ENCODE data around the gene COPZ1. TPM values are rescaled to one million over a fixed set of nuclear protein-coding genes. Genes with fewer than 3 reads are reported as not detected.

COPZ1 gene
- 60.5 and 133 TPM in 2 replicates for total RNA-seq

GRCh38 chr12:54324617-54325441 lies at the start of gene COPZ1:
COPZ1 (plus strand) TSS chr12:54325131; CDS start chr12:54325164, 33 bp downstream.

GRCh38 chr12:54279632-54280467 lies 45.1 kb upstream of the COPZ1 start, which contains the start of gene CBX5:
CBX5 (minus strand) TSS chr12:54280122; CDS start chr12:54257650, 22,472 bp downstream.

DNA sequence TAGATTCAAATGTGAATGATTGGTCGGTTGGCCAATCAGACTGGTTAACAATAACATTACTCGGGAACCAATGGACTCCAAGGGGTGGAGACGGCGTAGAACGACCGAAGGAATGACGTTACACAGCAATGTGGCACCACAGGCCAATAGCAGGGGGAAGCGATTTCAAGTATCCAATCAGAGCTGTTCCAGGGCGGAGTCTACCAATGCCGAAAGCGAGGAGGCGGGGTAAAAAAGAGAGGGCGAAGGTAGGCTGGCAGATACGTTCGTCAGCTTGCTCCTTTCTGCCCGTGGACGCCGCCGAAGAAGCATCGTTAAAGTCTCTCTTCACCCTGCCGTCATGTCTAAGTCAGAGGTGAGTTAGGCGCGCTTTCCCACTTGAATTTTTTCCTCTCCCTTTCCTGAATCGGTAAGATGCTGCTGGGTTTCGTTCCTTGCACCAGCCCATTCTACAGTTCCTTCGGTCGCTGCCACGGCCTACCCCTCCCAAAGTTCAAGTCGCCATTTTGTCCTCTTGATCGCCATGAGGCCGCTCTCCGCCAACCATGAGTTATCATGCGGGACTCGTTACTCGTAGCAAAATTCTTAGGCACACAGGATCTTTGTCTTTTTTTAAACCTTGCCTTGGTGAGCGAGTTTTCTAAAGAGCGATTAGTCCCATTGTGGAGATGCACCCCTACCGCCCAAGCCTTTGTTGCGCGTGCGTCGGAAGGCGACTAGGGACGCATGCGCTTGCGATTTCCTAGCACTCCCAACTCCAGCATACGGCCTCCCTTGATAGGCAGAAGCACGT lies 44.3 kb upstream of the COPZ1 start, which contains the start of gene HNRNPA1:
HNRNPA1 (plus strand) TSS at position 259 of the 793 bp plus-strand sequence; CDS start at position 341, 82 bp downstream.

GRCh38 chr12:54300732-54301427 lies 24.1 kb upstream of the COPZ1 start, which contains the start of gene NFE2:
NFE2 (minus strand) TSS chr12:54301015; CDS start chr12:54295248, 5,767 bp downstream.

DNA sequence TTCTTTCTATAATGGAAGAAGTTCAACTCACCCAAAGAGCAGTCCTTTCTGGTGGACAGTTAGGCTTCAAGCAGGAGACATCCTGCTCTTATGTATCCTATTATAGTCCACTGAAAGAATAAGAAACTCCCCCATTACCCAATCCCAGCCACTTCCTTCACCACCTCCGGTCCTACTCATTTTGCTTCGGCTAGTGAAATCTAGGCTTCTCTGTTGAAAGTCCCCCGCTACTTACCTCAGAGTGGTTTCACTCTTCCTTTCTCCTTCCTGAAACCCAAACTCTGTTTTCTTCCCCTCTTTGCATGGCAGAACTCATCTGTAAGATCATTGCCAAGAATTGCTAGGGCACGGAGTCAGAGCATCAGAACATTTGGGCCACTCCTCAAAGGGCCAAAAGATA lies 39.5 kb downstream of the COPZ1 start, which contains the start of gene GPR84:
GPR84 (minus strand) TSS at position 74 of the 400 bp plus-strand sequence. CDS start 635 bp downstream, outside the sequence.

DNA sequence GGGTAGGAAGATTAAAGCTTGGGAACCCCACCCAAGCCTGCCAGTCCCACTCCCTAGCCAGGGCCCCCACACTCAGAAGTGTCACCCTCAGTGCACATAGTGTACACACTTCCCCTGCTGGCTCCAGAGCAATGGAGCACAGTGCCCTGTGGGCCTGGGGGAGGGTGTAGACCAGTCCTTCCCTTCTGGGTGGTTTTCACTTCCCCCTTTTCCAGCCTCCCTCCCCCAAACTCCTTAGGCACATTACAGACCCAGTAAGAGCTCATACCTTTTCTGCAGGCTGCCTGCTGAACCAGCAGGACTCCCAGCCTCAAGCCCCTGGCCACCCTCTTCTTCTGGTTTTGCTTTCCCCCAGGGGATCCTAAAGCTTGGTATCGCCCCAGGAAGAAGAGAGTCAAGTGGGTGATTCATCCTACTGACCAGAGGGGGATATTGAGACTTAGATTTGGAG lies 59.7 kb downstream of the COPZ1 start, which contains the start of gene ZNF385A:
ZNF385A (minus strand) TSS at position 143 of the 451 bp plus-strand sequence. CDS start 219 bp downstream, outside the sequence.

Other genes starting within 250 kb of the COPZ1 start
- 13.1 and 18.6 TPM in 2 replicates for gene SMUG1, start 136.1 kb upstream of the COPZ1 start, total RNA-seq
- 24.3 and 54.2 TPM in 2 replicates for gene CBX5, start 45.0 kb upstream of the COPZ1 start, total RNA-seq
- gene HNRNPA1, start 44.4 kb upstream of the COPZ1 start, total RNA-seq, result 328 and 377 TPM in 2 replicates
- not detected in 2 replicates for gene NFE2, start 24.1 kb upstream of the COPZ1 start, total RNA-seq
- gene GPR84, start 39.4 kb downstream of the COPZ1 start, total RNA-seq, result 0.16 TPM in 1 of 2 replicates, not detected in the other
- gene ZNF385A, start 59.6 kb downstream of the COPZ1 start, total RNA-seq, result 0.81 and 1.4 TPM in 2 replicates
- gene ITGA5, start 94.1 kb downstream of the COPZ1 start, total RNA-seq, result 361 and 600 TPM in 2 replicates
- not detected in 2 replicates for gene GTSF1, start 148.5 kb downstream of the COPZ1 start, total RNA-seq
- gene NCKAP1L, start 172.6 kb downstream of the COPZ1 start, total RNA-seq, result under 0.01 TPM in 1 of 2 replicates, not detected in the other
- 0.16 TPM in 1 of 2 replicates, not detected in the other for gene PDE1B, start 224.5 kb downstream of the COPZ1 start, total RNA-seq